ENCODE data around the gene JCAD.

DNA sequence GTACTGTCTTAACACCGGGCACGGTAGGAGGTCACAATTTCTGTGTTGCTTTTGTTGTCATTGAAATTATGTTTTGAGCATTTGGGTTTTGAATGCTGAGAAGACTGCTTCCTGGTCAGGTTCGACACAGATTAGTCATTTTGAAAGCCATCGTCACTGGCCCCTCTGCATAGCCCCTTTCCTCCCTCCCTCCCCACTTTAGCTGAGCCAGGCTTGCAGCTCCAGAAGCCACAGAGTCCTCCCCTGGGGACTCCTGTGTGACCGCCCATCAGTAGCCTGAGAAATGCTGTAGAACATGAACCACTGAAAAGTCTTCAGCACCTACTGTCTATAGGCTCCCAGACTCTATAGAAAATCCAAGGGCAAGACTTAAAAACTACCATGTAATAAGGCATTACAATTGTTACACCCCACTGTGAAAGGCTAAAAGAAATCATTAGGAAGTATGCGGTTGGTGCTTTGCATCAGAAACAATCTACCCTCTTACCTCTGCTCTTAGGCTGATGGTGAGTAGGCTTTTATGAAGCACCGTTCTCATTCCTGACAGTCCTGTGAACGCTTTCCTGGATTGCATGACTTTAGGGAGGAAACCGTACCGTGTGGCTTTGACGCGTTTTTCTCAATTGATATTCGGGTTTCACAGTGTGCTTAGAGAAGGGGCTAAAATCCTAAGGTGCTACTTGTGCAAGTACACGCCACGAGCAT lies 24.8 kb downstream of the JCAD start:
- TF ChIP-seq, protein P1, sequence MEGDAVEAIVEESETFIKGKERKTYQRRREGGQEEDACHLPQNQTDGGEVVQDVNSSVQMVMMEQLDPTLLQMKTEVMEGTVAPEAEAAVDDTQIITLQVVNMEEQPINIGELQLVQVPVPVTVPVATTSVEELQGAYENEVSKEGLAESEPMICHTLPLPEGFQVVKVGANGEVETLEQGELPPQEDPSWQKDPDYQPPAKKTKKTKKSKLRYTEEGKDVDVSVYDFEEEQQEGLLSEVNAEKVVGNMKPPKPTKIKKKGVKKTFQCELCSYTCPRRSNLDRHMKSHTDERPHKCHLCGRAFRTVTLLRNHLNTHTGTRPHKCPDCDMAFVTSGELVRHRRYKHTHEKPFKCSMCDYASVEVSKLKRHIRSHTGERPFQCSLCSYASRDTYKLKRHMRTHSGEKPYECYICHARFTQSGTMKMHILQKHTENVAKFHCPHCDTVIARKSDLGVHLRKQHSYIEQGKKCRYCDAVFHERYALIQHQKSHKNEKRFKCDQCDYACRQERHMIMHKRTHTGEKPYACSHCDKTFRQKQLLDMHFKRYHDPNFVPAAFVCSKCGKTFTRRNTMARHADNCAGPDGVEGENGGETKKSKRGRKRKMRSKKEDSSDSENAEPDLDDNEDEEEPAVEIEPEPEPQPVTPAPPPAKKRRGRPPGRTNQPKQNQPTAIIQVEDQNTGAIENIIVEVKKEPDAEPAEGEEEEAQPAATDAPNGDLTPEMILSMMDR (IDR thresholded peaks at IDR 0.05), result no peak
- no peak for TF ChIP-seq EP300 (IDR thresholded peaks at IDR 0.05)
- no peak for TF ChIP-seq POLR2A (IDR thresholded peaks at IDR 0.05; ENCODE audit: low read depth)

Data from esophagus muscularis mucosa (tissue), 4 donors.